GM23248 (cell line): Measurements from ENCODE around the gene PLEKHG5. TPM values are rescaled to one million over a fixed set of nuclear protein-coding genes. Genes with fewer than 3 reads are reported as not detected.

Experiments used
- DNase-seq: peaks from one replicate; pipeline ENCODE4 v3.0.0-alpha.2; 2015
- H2AFZ ChIP-seq: fragments of 200-600 bp; sonication (generic); 2 replicates; pipeline ENCODE4 v1.6.1; 2016; ENCODE audit warnings: antibody characterized with exemption
- H3F3A ChIP-seq: fragments of 200-600 bp; sonication (generic); 2 replicates; pipeline ENCODE4 v1.6.1; 2016; ENCODE audit warnings: mild to moderate bottlenecking, antibody characterized with exemption, mixed run types; ENCODE audit not compliant: insufficient read depth
- H3K27ac ChIP-seq: fragments of 200-600 bp; sonication (generic); 2 replicates; pipeline ENCODE4 v1.5.1; 2016; ENCODE audit warnings: mild to moderate bottlenecking
- H3K27me3 ChIP-seq: fragments of 200-600 bp; sonication (generic); replicated peaks from 2 replicates; pipeline ENCODE4 v1.6.1; 2016; ENCODE audit warnings: mild to moderate bottlenecking; ENCODE audit not compliant: insufficient read depth
- H3K36me3 ChIP-seq: fragments of 200-600 bp; sonication (generic); 2 replicates; pipeline ENCODE4 v1.6.1; 2016; ENCODE audit warnings: low read depth, mild to moderate bottlenecking
- H3K4me1 ChIP-seq: fragments of 200-600 bp; sonication (generic); 2 replicates; pipeline ENCODE4 v1.6.1; 2016; ENCODE audit warnings: mild to moderate bottlenecking; ENCODE audit not compliant: insufficient read depth
- H3K4me2 ChIP-seq: fragments of 200-600 bp; sonication (generic); one replicate; pipeline ENCODE4 v1.6.1; 2016; ENCODE audit warnings: mild to moderate bottlenecking; ENCODE audit not compliant: unreplicated experiment
- H3K4me3 ChIP-seq: fragments of 200-600 bp; sonication (generic); 2 replicates; pipeline ENCODE4 v1.5.1; 2016; ENCODE audit warnings: mild to moderate bottlenecking
- H3K79me2 ChIP-seq: fragments of 200-600 bp; sonication (generic); 2 replicates; pipeline ENCODE4 v1.6.1; 2016; ENCODE audit warnings: mild to moderate bottlenecking; ENCODE audit not compliant: insufficient read depth
- H3K9ac ChIP-seq: fragments of 200-600 bp; sonication (generic); 2 replicates; pipeline ENCODE4 v1.6.1; 2016; ENCODE audit warnings: mild to moderate bottlenecking
- H3K9me2 ChIP-seq: fragments of 200-600 bp; sonication (generic); 2 replicates; pipeline ENCODE4 v1.6.1; 2016; ENCODE audit warnings: mixed run types, mild to moderate bottlenecking, moderate library complexity; ENCODE audit not compliant: insufficient read depth
- H3K9me3 ChIP-seq: fragments of 200-600 bp; sonication (generic); one replicate; pipeline ENCODE4 v1.6.1; 2017; ENCODE audit warnings: low read depth
- H4K20me1 ChIP-seq: fragments of 200-600 bp; sonication (generic); 2 replicates; pipeline ENCODE4 v1.6.0; 2016; ENCODE audit not compliant: insufficient read depth
- EZH2 ChIP-seq: fragments of 200-600 bp; sonication (generic); IDR thresholded peaks from 2 replicates; pipeline ENCODE4 v1.6.1; 2018; ENCODE audit warnings: antibody characterized with exemption, mild to moderate bottlenecking; ENCODE audit not compliant: insufficient read depth, poor library complexity, severe bottlenecking
- EZH2phosphoT487 ChIP-seq: fragments of 200-600 bp; sonication (generic); IDR thresholded peaks from 2 replicates; pipeline ENCODE4 v1.6.1; 2018; ENCODE audit warnings: antibody characterized with exemption, moderate library complexity, mild to moderate bottlenecking, low read depth; ENCODE audit not compliant: insufficient read depth
- WGBS, 2 experiments: methylation state at CpG; one replicate each; pipeline ENCODE4 v1.1.6; 2015 to 2017; ENCODE audit warnings: low lambda C conversion rate in 2 of 2, low coverage in 1 of 2; ENCODE audit errors: missing lambda C conversion rate in 2 of 2; 5-methylcytosine and 5-hydroxymethylcytosine counted together
- in situ Hi-C: fragments of 300-500 bp; cut with MboI; formaldehyde crosslinking; loops from 2 replicates; pipeline ENCODE4 v1.15.0; 2020
- polyA plus RNA-seq: library from polyadenylated mRNA; unstranded; fragments of >200 nt; fragmentation: Nextera tagmentation; extraction: Ambion mirVana; gene quantifications from 2 replicates; pipeline ENCODE4 v1.2.1, GENCODE V29; 2016
- total RNA-seq: library from RNA; depleted of rRNA; stranded (reverse); fragments of >200 nt; shearing (Covaris generic); gene quantifications from 2 replicates; pipeline ENCODE4 v1.2.3, GENCODE V29; 2014

The PLEKHG5 gene
- total and polyA plus RNA-seq, 2 experiments from 2014 or later: 2.8 to 7.6 TPM

DNA sequence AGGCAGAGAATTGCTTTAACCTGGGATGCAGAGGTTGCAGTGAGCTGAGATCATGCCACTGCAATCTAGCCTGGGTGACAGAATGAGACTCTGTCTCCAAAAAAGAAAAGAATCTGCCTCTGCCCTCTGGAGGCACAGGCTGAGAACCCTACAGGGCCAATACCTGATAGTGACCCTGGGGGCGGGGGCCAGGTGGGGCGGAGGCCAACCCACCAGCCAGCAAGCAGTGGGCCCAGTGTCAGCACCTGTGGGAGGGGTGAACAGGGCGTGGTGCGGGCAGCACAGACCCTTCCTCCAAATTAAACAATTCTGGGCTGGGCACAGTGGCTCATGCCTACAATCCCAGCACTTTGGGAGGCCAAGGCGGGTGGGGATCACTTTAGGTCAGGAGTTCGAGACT lies 19.0 kb upstream of the PLEKHG5 start:
- TF ChIP-seq EZH2 (no peak), EZH2phosphoT487 (no peak)
- H3K4me1 ChIP-seq: 0 out of 2 replicates have a peak, but pooled peaks cover 1% of the 10 kb centered on the region
- no peaks in the 10 kb centered on the region for H3K9me3 ChIP-seq
- H3K9me2 ChIP-seq: no peaks in the 10 kb centered on the region
- no peaks in the 10 kb centered on the region for H3K79me2 ChIP-seq
- H4K20me1 ChIP-seq: no peaks in the 10 kb centered on the region
- H3K4me2 ChIP-seq: no peak overlapping the region
- H3K36me3 ChIP-seq: no peaks in the 10 kb centered on the region
- in situ Hi-C loops: no loop called here
- WGBS, 2 experiments: 78 to 96% methylated on average over 5 to 6 of the region's 6 CpGs
- no peak overlapping the region for H3K9ac ChIP-seq
- no peak overlapping the region for H3K4me3 ChIP-seq
- H3F3A ChIP-seq: no peaks in the 10 kb centered on the region
- DNase-seq: no peak
- no peak overlapping the region for H3K27ac ChIP-seq
- H2AFZ ChIP-seq: no peak overlapping the region
- H3K27me3 ChIP-seq: no peaks in the 10 kb centered on the region

DNA sequence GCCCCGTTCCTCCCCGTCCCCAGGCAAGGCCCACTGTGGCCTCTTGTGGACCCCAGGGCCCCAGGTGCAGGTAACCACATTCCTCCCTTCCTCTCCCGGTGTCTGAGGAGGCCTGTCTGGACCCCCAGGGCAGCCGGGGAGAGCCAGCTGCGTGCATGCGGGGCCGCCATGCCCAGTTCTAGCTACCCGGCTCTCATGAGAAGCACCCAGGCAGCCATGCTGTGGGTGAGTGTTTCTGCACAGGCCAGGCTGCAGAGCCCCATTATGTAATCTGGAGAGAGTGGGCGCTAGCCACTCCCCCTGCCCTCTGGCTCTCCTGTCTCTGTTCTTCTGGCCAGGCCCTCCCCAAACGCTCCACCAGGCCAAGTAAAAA lies 18.4 kb upstream of the PLEKHG5 start:
- Histone ChIP-seq H3K9ac (no peak overlapping the region), H3K36me3 (no peaks in the 10 kb centered on the region), H3K4me1 (no peaks in the 10 kb centered on the region), H2AFZ (no peak overlapping the region), H3K9me2 (no peaks in the 10 kb centered on the region), H3K27me3 (no peaks in the 10 kb centered on the region), H3K4me2 (no peak overlapping the region), H3F3A (no peaks in the 10 kb centered on the region), H4K20me1 (no peaks in the 10 kb centered on the region), H3K79me2 (no peaks in the 10 kb centered on the region), H3K9me3 (no peaks in the 10 kb centered on the region), H3K4me3 (no peak overlapping the region), H3K27ac (no peak overlapping the region)
- TF ChIP-seq EZH2 (no peak), EZH2phosphoT487 (no peak)
- in situ Hi-C loops: no loop called here
- DNase-seq: peak; percentile 29
- 82 to 90% methylated on average over 9 to 10 of the region's 10 CpGs for WGBS, 2 experiments

DNA sequence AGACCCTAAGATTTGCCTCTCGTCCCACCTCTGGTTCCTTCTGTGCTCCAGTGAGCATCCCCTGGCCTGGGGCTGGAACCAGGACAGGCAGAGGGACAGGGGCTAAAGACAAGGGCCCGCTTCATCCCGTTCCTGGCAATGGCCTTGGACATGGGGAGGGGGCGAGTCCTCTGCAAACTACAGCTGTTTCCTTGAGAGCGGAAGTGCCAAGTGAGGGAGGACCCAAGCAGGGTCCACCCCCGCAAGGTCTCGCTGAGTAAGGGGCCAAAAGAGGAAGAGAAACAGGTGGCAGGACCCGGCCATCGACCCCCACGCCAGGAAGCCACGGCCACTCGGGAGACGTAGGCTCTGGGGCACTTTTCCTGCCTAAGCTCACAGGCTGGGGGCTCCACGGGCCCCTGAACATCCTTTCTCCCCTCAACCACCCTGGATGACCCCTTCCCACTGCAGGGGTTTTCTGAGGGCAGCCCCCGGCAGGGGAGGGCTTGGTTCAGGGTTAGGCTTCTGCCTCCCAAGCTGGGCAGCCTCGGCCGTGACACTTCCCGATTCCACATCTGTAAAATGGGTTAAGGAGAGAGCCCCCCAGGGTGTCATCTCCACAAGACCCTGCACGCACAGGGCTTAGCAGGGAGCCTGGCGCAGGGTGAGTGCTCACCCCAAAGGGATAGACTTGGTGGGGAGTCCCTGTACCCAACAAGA lies 17.9 kb upstream of the PLEKHG5 start:
- in situ Hi-C loops: no loop called here
- no peak overlapping the region for H3K27ac ChIP-seq
- H3K4me3 ChIP-seq: no peak overlapping the region
- H3K27me3 ChIP-seq: no peaks in the 10 kb centered on the region
- H4K20me1 ChIP-seq: no peaks in the 10 kb centered on the region
- H3F3A ChIP-seq: no peaks in the 10 kb centered on the region
- H3K4me2 ChIP-seq: no peak overlapping the region
- no peak overlapping the region for H2AFZ ChIP-seq
- no peaks in the 10 kb centered on the region for H3K9me3 ChIP-seq
- 89 to 90% methylated on average over 19 to 20 of the region's 20 CpGs for WGBS, 2 experiments
- no peaks in the 10 kb centered on the region for H3K9me2 ChIP-seq
- H3K9ac ChIP-seq: no peak overlapping the region
- TF ChIP-seq EZH2phosphoT487 (no peak), EZH2 (no peak)
- H3K79me2 ChIP-seq: no peaks in the 10 kb centered on the region
- no peaks in the 10 kb centered on the region for H3K4me1 ChIP-seq
- DNase-seq: no peak
- no peaks in the 10 kb centered on the region for H3K36me3 ChIP-seq

DNA sequence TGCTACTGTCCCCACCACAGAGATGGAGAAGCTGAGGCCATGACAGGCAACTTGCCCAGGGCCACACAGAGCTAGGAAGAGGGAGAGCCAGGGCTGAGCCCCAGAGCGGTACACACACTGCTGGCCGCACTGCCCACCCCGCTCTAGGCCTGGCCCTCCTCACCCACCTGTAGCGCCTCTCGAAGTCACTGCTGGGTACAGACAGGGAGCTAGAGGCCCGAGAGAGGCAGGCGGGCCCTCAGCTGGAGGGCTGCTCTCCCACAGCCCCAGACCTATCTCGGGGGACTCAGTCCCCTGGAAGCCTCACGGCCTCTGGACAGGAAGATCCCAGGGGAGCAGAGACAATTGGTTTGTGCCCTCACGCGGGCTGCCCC lies 17.3 kb upstream of the PLEKHG5 start:
- no peak for TF ChIP-seq EZH2
- no peak for TF ChIP-seq EZH2phosphoT487
- no peak for DNase-seq
- Histone ChIP-seq H3K27ac (no peak overlapping the region), H3K36me3 (no peaks in the 10 kb centered on the region), H3K9me3 (no peaks in the 10 kb centered on the region), H3K9me2 (no peaks in the 10 kb centered on the region), H4K20me1 (no peaks in the 10 kb centered on the region), H3F3A (no peaks in the 10 kb centered on the region), H3K27me3 (no peaks in the 10 kb centered on the region), H3K4me2 (no peak overlapping the region), H3K9ac (no peak overlapping the region), H3K4me3 (no peak overlapping the region), H3K4me1 (no peaks in the 10 kb centered on the region), H3K79me2 (no peaks in the 10 kb centered on the region), H2AFZ (no peak overlapping the region)
- 87 to 93% methylated on average over 11 of the region's 11 CpGs for WGBS, 2 experiments
- in situ Hi-C loops: no loop called here
